H9 (cell line): ENCODE data around the gene ZFP69B. TPM values are rescaled to one million over a fixed set of nuclear protein-coding genes. Genes with fewer than 3 reads are reported as not detected.

Experiments used
- DNase-seq: peaks from one replicate; pipeline ENCODE4 v3.0.0-alpha.2; 2017
- H2AFZ ChIP-seq: one replicate; pipeline ENCODE4 v1.6.1; 2013; ENCODE audit warnings: mild to moderate bottlenecking, low read length, control low read depth, moderate library complexity
- H2AK5ac ChIP-seq: 2 replicates; pipeline ENCODE4 v1.6.1; 2013; ENCODE audit warnings: low read length, control low read depth, mixed read lengths; ENCODE audit not compliant: insufficient read length
- H2BK120ac ChIP-seq: one replicate; pipeline ENCODE4 v1.6.1; 2013; ENCODE audit warnings: low read depth, mild to moderate bottlenecking, low read length, control low read depth, inconsistent platforms; ENCODE audit not compliant: poor library complexity, severe bottlenecking
- H2BK12ac ChIP-seq: 2 replicates; pipeline ENCODE4 v1.6.1; 2013; ENCODE audit warnings: low read length, control low read depth, mixed read lengths, low read depth; ENCODE audit not compliant: insufficient read length
- H2BK15ac ChIP-seq: 2 replicates; pipeline ENCODE4 v1.6.1; 2013; ENCODE audit warnings: low read depth, low read length, control low read depth
- H2BK20ac ChIP-seq: one replicate; pipeline ENCODE4 v1.6.1; 2013; ENCODE audit warnings: low read depth, mild to moderate bottlenecking, low read length, control low read depth, inconsistent platforms; ENCODE audit not compliant: poor library complexity, severe bottlenecking
- H2BK5ac ChIP-seq: 2 replicates; pipeline ENCODE4 v1.6.1; 2013; ENCODE audit warnings: low read length, control low read depth, mixed read lengths; ENCODE audit not compliant: insufficient read length
- H3K14ac ChIP-seq: 2 replicates; pipeline ENCODE4 v1.6.1; 2013; ENCODE audit warnings: low read length, control low read depth; ENCODE audit not compliant: insufficient read depth
- H3K18ac ChIP-seq: 2 replicates; pipeline ENCODE4 v1.6.1; 2013; ENCODE audit warnings: low read depth, mild to moderate bottlenecking, mixed read lengths, low read length, control low read depth; ENCODE audit not compliant: insufficient read length
- H3K23ac ChIP-seq: 2 replicates; pipeline ENCODE4 v1.6.1; 2013; ENCODE audit warnings: low read length, control low read depth, mixed read lengths, low read depth; ENCODE audit not compliant: insufficient read length
- H3K23me2 ChIP-seq: 2 replicates; pipeline ENCODE4 v1.6.1; 2013; ENCODE audit warnings: low read depth, mild to moderate bottlenecking, mixed read lengths, low read length, control low read depth; ENCODE audit not compliant: insufficient read length, poor library complexity, severe bottlenecking
- H3K27ac ChIP-seq: 2 replicates; pipeline ENCODE4 v1.5.1; 2013; ENCODE audit warnings: low read length, control low read depth, mixed read lengths, low read depth; ENCODE audit not compliant: insufficient read length
- H3K27me3 ChIP-seq: 2 replicates; pipeline ENCODE4 v1.6.1; 2013; ENCODE audit warnings: low read length, control low read depth, inconsistent platforms; ENCODE audit not compliant: insufficient read depth
- H3K4ac ChIP-seq: 2 replicates; pipeline ENCODE4 v1.6.1; 2013; ENCODE audit warnings: low read depth, mild to moderate bottlenecking, control low read depth, inconsistent platforms, low read length, moderate library complexity
- H3K4me1 ChIP-seq: 2 replicates; pipeline ENCODE4 v1.6.1; 2013; ENCODE audit warnings: low read length, control low read depth, inconsistent platforms; ENCODE audit not compliant: insufficient read depth
- H3K4me2 ChIP-seq: 2 replicates; pipeline ENCODE4 v1.6.1; 2013; ENCODE audit warnings: low read length, control low read depth, mixed read lengths; ENCODE audit not compliant: insufficient read length, insufficient read depth
- H3K56ac ChIP-seq: 2 replicates; pipeline ENCODE4 v1.6.1; 2013; ENCODE audit warnings: low read depth, mild to moderate bottlenecking, mixed read lengths, low read length, control low read depth; ENCODE audit not compliant: insufficient read length
- H3K79me1 ChIP-seq: 2 replicates; pipeline ENCODE4 v1.6.1; 2013; ENCODE audit warnings: low read depth, mild to moderate bottlenecking, moderate library complexity, low read length, control low read depth, inconsistent platforms; ENCODE audit not compliant: insufficient read depth, poor library complexity, severe bottlenecking
- H3K79me2 ChIP-seq: 2 replicates; pipeline ENCODE4 v1.6.1; 2013; ENCODE audit warnings: low read length, control low read depth, inconsistent platforms; ENCODE audit not compliant: insufficient read depth
- H3K9ac ChIP-seq: 2 replicates; pipeline ENCODE4 v1.6.1; 2013; ENCODE audit warnings: low read length, control low read depth, mixed read lengths; ENCODE audit not compliant: insufficient read length; ENCODE audit errors: extremely low read depth
- H3K9me3 ChIP-seq: one replicate; pipeline ENCODE4 v1.6.1; 2013; ENCODE audit warnings: low read depth, low read length, inconsistent platforms; ENCODE audit not compliant: control insufficient read depth
- H3T11ph ChIP-seq: one replicate; pipeline ENCODE4 v1.6.1; 2013; ENCODE audit warnings: mild to moderate bottlenecking, low read length, control low read depth, inconsistent platforms
- H4K20me1 ChIP-seq: one replicate; pipeline ENCODE4 v1.6.1; 2013; ENCODE audit not compliant: control insufficient read depth, insufficient read length, insufficient read depth
- H4K5ac ChIP-seq: 2 replicates; pipeline ENCODE4 v1.6.1; 2013; ENCODE audit warnings: low read depth, mild to moderate bottlenecking, mixed read lengths, low read length, control low read depth; ENCODE audit not compliant: insufficient read length
- H4K8ac ChIP-seq: replicated peaks from 2 replicates; pipeline ENCODE4 v1.6.1; 2013; ENCODE audit warnings: low read length, control low read depth, mixed read lengths, low read depth; ENCODE audit not compliant: insufficient read length
- H4K91ac ChIP-seq: 2 replicates; pipeline ENCODE4 v1.6.1; 2013; ENCODE audit warnings: low read depth, mild to moderate bottlenecking, moderate library complexity, mixed read lengths, low read length, control low read depth; ENCODE audit not compliant: insufficient read length
- H3K27ac Mint-ChIP-seq, 3 experiments: 2 replicates in 2 of 3; 3 replicates in 1 of 3; pipeline ENCODE4 v1.8.0; 2020 to 2021; ENCODE audit warnings: mixed read lengths in 3 of 3, mild to moderate bottlenecking in 1 of 3, moderate library complexity in 1 of 3
- H3K27me3 Mint-ChIP-seq: 2 replicates; pipeline ENCODE4 v1.8.0; 2021; ENCODE audit warnings: low read depth, mild to moderate bottlenecking, moderate library complexity, mixed read lengths
- H3K36me3 Mint-ChIP-seq, 3 experiments: 2 replicates in 2 of 3; 3 replicates in 1 of 3; pipeline ENCODE4 v1.8.0; 2020 to 2021; ENCODE audit warnings: low read depth in 3 of 3, mixed read lengths in 3 of 3; ENCODE audit not compliant: insufficient read depth in 1 of 3
- H3K4me1 Mint-ChIP-seq, 2 experiments: 2 replicates each; pipeline ENCODE4 v1.8.0; 2020; ENCODE audit warnings: mixed read lengths in 2 of 2
- H3K4me3 Mint-ChIP-seq, 2 experiments: 2 replicates in 1 of 2; 3 replicates in 1 of 2; pipeline ENCODE4 v1.8.0; 2020 to 2021; ENCODE audit warnings: mild to moderate bottlenecking in 2 of 2, mixed read lengths in 2 of 2, moderate library complexity in 1 of 2
- H3K9me3 Mint-ChIP-seq, 2 experiments: 2 replicates in 1 of 2; 3 replicates in 1 of 2; pipeline ENCODE4 v1.8.0; 2020; ENCODE audit warnings: mild to moderate bottlenecking in 2 of 2, mixed read lengths in 2 of 2, moderate library complexity in 1 of 2
- WGBS: extraction: QIAGEN DNeasy Blood & Tissue Kit; methylation state at CpG from one replicate; pipeline ENCODE4 v1.1.7; 2013; ENCODE audit warnings: missing lambda C conversion rate, low lambda C conversion rate, mixed read lengths; ENCODE audit not compliant: insufficient read length; ENCODE audit errors: extremely low coverage; 5-methylcytosine and 5-hydroxymethylcytosine counted together
- total RNA-seq: library from RNA; stranded (reverse); gene quantifications from 2 replicates; pipeline ENCODE4 v1.2.1, GENCODE V29; 2021
- TF ChIP-seq, protein P1 (sequence below): fragments of 200-600 bp; sonication (generic); conservative IDR thresholded peaks from 3 replicates; pipeline ENCODE4 v1.8.0; 2021; ENCODE audit warnings: antibody characterized with exemption, mild to moderate bottlenecking

The ZFP69B gene
- total RNA-seq, 1 experiment from 2014 or later = 16.2 TPM

DNA sequence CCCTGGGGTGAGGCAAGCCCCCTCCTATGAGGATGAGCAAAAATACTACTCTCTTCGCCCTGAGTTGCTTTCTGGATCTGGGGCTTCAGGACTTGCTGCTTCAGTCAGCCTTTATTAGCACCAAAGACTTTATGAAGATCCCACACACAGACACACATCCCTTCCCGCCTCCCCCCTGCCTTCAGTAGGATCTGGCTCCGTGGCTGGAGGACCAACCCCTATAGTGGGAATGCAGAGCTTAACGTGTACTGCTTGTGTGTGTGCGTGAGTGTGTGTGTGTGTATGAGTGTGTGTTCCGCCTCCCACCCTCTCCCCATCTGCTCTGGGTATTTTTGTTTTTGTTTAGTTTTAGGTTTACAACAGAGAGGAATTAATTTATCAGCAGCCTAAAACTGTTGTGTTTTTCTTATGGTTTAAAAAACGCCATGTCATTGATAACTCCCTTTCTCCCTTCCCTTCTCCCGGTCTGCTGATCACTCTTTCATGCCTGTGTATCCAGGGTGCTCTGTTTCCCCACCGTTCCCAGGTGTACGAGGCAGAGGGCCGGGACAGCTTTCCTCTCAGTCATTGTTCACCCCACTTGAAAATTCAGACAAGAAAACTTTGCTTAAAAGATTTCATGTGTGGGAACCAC, 27.5 kb upstream of the ZFP69B start:
- Histone ChIP-seq H3K23ac (no peak overlapping the region), H3K23me2 (no peaks in the 10 kb centered on the region), H3K9ac (no peak overlapping the region), H3T11ph (no peak overlapping the region), H2AK5ac (no peak overlapping the region), H3K4me1 (no peaks in the 10 kb centered on the region), H3K79me1 (no peaks in the 10 kb centered on the region), H3K9me3 (no peaks in the 10 kb centered on the region), H3K4me2 (no peak overlapping the region), H3K4ac (no peak overlapping the region), H3K18ac (no peak overlapping the region), H3K56ac (no peak overlapping the region), H3K27ac (no peak overlapping the region), H2BK20ac (no peak overlapping the region), H3K14ac (no peak overlapping the region), H3K79me2 (no peaks in the 10 kb centered on the region), H2BK120ac (no peak overlapping the region), H4K20me1 (no peaks in the 10 kb centered on the region), H2BK15ac (no peak overlapping the region), H3K27me3 (no peaks in the 10 kb centered on the region), H4K8ac (no peak overlapping the region), H2BK12ac (no peak overlapping the region), H2AFZ (no peak overlapping the region), H2BK5ac (no peak overlapping the region), H4K5ac (no peak overlapping the region), H4K91ac (no peak overlapping the region)
- Mint-ChIP-seq H3K9me3 (no peaks in the 10 kb centered on the region), H3K36me3 (peaks cover 0 to 4% (median under 1%) of the 10 kb centered on the region in 3 experiments; a peak in 1 of 7 replicates), H3K4me3 (no peak overlapping the region), H3K27me3 (no peaks in the 10 kb centered on the region; the same call in 1 of the 2 replicates), H3K4me1 (peaks cover 5 to 12% of the 10 kb centered on the region in 2 experiments; a peak in 3 of 4 replicates), H3K27ac (peak overlapping the region in 2 of 3 experiments; percentile 13 to 60; a peak in 2 of 7 replicates)
- no CpG with 5 or more reads among the region's 11 CpGs for WGBS
- no peak for DNase-seq
- TF ChIP-seq, protein P1, sequence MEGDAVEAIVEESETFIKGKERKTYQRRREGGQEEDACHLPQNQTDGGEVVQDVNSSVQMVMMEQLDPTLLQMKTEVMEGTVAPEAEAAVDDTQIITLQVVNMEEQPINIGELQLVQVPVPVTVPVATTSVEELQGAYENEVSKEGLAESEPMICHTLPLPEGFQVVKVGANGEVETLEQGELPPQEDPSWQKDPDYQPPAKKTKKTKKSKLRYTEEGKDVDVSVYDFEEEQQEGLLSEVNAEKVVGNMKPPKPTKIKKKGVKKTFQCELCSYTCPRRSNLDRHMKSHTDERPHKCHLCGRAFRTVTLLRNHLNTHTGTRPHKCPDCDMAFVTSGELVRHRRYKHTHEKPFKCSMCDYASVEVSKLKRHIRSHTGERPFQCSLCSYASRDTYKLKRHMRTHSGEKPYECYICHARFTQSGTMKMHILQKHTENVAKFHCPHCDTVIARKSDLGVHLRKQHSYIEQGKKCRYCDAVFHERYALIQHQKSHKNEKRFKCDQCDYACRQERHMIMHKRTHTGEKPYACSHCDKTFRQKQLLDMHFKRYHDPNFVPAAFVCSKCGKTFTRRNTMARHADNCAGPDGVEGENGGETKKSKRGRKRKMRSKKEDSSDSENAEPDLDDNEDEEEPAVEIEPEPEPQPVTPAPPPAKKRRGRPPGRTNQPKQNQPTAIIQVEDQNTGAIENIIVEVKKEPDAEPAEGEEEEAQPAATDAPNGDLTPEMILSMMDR = no peak
